ENCODE measurements around the gene BTBD16.

The BTBD16 gene

DNA sequence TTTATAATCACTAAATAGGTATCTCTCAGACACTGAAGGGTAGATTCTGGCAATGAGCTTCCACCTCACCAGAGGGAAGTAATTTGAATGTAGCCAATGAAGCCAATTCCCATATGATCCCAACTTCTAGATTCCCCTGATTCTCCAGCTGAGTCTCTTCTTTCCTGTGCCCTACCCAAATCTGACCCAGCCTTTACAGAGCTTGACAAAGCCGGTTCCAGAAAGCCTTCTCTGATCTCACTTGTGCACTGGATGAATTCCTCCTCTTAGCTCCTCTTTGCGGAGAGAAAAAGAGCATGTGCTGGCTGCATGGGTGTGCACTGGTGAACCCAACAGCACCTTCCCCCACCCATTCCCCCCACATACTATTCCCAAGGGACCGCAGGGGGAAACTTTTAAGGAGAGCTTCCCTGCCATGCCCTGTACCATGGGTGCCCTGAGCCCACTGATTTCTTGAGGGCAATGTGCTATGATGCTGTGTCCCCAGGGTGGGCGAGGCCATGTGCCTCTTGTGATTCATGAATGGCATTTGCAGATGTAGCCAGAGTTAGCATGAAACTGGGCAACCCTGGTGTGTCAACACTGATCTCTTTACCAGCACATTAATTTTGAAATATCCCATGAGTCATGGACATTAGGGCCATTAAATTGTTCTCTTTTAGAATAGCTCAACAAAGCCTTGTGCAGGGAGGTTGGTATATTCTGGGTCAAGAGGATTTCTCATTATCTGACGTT lies 53.0 kb downstream of the BTBD16 start:
- no peak for DNase-seq

DNA sequence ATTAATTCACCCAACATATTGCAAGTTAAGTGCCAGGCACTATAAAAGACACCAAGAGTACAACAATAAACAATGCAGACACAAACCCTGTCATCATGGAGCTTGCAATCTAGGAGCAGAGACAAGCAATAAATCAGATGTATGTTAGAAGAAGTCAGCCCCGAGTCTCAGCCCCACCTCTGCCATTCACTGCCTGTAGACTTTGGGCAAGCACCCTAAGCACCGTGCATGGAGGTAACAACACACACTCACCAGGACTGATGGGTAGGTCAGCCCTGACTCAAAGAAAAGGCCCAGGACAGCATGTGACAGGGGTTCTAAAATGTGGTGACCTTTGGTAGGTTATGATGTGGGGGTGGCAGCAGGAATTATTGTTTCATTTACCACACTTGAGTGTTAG lies 54.1 kb downstream of the BTBD16 start:
- no peak for DNase-seq

DNA sequence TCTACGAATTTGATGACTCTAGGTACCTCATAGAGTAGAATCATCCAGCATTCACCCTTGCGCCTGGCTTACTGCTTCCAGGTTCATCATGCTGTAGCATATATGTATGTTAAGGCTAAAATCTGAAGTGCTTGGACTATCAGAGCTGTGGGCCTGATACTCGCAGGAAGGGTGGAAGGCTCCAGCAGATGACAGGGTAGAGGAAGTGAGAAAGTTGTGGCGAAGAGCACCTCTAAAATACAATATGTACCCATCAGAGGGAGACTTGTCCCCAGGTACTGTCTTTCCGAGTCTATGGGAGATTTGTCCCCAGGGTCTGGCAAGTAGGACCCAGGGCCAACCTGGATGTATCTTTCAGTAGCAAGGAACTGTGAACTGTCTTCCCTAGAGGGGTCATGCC lies 55.3 kb downstream of the BTBD16 start:
- no peak for DNase-seq

DNA sequence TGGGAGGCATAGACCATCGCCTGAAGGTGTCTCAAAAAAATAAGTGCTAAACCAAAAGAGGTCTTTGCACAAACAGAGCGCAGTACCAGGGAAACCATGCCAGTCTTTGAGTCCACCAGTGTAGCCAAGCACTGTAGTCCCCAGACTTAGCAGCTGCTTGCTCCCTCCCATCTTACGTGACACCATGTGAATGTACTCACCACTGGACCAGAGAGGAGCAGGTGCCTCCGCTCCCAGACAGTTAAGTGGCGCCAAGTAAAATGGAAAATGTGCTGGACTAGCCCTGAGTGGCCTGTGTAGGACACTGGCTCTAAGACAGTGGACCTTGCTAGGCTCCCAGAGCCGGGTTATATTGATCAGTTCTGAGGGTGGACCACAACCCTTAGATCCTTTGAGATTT lies 55.7 kb downstream of the BTBD16 start:
- no peak for DNase-seq

DNA sequence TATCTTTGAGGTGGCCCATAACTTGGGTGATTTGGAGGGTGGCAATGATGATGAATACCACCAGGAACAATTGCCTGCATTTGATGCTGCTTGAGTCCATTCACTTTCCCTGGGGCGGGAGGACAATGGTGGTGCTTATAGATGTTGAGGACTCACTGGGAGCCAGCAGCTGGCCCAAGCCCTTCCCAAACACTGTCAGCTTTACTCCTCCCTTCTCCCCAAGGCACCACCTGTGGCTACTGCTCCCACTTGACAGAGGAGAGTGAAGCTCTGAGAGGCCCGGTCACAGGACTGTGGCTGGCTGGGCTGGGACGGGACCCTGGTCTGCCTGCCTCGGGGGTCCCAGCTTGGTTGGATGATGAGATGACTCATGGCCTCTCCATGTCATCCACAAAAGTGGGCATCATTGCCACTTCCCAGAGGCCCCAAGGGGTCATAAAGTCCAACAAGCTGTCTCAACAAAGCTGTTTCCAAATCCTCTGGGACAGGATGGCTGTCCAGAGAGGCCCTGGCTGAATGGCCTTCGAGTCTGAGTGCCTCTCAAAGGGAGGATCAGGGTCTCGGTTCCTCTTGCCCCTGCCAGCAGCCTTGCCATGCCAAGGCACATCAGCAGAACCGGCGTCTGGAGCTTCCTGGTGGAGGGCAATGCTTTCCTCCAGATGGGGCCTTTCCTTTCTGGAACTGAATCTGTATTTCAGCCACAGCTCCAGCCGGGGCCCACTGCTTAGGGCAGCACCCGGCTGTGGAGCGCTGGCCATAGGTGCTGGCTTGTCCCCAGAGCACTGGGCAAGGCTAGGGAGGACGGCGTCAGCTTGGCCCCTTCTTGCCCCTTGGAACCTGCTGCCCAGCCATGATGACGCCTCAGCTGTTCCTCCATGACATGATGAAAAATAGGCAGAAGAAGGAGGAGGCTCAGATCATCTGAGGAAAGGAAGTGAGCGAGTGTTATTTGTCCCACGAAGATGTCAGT lies 56.4 kb downstream of the BTBD16 start:
- no peak for DNase-seq

DNA sequence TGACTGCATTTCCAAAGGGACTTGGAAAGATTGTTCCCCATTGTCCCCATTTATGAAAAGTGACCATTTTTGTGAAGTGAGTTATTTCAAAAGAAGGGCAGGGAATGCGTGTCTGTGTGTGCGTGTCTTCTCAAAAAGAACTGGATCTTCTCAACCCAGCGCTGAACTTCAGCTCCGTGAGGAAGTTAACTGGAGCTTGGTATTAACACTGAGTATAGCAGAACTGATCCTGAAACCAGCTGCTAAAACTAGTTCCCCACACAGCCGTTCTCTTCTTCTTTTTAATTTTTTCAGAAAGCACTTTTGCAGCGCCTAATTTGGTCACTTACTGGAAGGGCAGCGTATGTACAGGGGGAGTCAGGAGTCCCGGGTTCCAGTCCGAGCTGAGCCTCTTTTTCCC lies 57.6 kb downstream of the BTBD16 start:
- no peak for DNase-seq

DNA sequence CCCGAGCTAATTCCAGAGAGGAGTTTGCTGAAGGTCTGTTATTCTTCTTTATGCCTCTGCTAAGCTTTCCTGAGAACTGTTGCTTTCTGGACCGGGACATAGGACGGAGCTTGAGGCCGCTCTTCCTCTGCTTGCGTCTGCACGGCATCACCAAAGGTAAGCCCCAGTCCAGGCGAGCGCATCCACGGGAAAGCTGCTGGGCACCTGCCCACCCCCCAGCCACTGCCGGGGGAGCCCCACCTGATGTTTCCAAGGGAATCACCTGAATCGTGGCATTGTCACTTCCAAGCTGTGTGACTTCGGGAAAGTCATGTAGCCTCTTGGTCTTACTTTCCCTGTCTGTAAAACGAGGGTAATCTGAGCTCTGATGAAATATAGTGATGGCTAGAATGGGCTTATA lies 58.3 kb downstream of the BTBD16 start:
- no peak for DNase-seq

DNA sequence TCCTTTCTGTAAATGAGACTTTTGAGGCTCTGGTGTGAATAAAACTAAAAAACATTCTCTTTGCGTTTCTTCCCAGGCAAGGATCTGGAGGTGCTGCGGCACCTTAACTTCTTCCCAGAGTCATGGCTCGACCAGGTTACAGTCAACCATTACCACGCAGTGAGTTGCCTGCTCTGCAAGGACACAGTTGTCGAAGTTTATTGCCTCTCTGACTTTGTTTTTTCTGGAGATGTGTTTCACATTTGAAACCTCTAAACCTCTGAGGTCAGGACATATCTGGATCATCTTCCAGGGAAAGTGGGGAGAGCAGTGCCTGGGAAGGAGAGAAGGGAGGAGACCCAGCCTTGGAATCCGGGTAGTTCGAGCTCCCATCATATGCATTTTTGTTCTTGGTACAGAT lies 60.0 kb downstream of the BTBD16 start:
- no peak for DNase-seq

DNA sequence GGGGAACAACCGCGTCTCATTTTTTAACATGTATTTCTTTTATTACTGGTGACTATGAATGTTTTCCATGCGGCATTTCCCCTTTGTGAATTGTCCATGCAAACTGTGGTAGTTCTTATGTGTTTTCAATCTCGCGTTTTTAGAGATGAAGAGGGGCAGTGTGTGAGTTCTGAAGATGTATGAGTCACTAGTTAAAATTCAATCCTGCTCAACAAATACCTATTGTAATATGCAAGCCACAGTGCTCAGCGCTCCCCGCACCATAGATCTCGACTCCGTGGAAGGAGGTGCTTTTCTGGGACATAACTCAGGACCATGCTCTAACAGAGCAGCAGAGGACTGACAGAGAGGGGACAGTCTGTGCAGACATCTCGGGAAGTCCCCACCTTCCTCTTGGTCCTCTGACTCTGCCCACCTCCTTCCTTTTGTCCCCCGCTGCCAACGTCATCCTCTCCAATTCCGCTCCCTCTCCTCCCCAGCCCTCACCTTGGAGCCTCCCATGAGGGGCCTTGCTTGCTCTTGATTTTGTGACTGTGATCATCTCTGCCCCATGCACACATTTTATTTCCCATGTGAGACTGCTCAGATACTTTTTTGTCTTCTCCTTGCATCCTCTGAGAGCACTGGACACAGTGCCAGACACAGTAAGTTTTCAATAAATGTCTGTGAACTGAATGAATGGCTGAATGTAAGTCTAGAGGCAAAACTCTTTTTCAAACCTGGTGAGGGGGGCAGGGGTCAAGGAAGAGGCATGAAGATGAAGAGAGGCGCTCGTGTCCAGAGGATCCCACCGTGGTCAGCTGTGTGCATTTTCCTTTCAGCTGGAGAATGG lies 60.7 kb downstream of the BTBD16 start:
- DNase-seq, result no peak

DNA sequence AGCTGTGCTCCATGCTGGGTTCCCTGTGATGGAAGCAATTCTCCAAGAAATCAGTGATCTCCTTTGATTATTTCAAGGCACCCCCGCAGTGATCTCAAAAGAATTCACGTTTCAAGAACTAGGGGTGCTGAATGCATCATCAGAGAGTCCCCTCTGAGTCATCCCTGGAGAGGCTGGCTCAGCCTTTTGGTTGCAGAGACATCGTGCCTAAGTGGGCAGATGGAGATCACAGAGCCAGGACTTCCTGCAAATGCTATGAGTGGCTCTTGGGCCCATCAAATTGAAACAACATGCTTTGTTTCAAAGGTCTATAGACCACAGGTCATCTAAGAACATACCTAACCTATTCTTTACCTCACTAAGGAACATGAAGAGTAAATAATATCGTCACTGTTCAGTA lies 61.9 kb downstream of the BTBD16 start:
- DNase-seq, result no peak

DNA sequence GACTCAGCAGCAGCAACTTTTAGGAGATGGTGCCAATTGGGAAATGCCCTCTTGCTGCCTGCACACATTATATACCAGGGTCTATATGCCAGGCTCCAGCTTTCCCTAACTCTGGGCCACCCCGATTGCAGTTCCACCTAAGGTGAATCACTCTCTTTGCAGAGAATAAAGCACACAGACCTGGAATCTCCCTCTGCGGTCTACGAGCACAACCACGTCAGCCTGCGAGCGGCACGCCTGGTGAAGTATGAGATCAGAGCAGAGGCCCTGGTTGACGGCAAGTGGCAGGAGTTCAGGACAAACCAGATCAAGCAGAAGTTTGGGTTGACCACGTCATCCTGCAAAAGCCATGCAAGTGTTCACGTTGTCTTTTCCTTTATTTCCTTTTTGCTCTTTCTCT lies 65.2 kb downstream of the BTBD16 start:
- no peak for DNase-seq

DNA sequence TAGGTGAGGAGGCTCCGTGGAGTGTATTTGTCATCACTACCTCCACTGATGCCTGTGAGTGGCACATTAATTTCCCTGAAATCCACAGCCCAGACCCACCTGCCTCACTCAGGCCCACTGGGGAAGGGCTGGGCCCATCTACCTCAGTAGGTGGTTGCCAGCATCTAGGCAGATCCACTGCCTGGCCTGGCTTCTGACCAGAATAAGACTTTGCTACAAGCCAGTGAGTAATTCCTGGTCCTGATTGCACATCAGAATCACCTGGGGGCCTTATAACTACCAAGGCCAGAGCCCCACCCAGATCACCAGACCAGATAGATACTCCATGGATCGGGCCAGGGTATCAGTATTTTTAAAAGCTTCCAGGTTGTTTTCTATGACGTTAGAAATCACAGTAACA lies 65.9 kb downstream of the BTBD16 start:
- DNase-seq, result no peak

DNA sequence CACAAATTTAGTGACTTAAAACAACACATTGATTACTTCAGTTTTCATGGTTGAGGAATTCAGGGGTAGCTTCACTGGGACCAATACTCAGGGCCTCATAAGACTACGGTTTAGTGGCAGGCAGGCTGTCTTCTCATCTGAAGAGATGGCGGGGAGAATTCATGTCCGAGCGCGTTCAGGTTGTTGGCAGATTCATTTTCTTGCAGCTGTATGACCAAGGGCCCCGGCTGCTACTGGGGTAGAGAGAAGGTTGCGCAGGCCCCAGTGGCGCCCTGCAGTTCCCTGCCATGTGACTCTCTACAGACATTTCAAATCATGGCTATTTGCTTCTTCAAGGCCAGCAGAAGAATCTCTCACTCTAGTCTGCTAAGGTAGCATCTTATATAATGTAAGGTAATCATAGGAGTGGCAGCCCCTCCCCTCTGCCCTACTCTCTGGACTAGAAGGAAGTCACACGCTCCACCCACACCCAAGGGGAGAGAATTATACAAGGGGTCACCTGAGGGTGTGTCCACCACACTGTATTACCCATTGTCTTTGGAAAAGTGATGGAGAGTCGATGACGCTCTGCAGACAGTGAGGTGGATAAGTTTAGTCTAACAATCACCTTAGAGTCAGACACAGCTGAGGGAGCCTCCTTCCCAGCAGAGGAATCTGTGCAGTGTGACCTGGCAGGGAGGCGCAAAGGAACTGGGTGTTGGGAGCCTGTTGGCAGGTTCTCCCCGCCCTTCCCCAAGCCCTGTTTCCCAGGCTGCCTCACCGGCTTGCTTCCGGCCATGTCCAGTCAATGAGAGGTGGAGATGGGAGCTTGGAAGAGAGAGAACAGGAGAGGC lies 67.7 kb downstream of the BTBD16 start:
- no peak for DNase-seq

DNA sequence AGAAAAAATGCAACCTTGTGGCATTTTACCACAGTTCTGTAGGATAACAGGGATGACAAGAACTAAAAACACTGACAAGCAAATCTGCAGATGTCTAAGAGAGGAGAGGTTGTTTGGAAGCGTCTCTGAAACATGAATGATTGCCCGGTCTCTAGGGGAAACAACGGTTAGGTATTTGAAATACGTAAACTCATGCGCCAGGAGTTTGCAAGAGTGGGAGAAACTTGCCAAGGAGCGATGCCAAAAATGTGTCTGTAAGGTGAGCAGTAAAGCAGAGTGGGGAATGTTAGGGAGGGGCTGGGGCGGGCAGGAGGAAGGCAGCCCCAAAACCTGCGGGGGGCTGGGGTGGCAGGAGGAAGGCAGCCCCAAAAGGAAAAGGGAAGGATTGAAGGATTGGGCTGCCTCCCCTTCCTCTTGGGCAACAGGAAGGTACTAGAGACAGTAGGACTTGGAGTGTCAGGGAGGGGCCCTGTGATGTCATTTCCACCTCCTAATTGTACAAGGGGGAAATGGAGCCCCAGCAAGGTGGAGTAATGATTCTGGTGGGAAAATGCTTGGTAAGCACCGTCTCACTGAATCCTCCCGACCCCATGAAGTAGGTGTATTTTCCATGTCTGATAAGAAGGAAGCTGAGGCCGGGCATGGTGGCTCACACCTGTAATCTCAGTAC lies 70.2 kb downstream of the BTBD16 start:
- DNase-seq, result no peak

DNA sequence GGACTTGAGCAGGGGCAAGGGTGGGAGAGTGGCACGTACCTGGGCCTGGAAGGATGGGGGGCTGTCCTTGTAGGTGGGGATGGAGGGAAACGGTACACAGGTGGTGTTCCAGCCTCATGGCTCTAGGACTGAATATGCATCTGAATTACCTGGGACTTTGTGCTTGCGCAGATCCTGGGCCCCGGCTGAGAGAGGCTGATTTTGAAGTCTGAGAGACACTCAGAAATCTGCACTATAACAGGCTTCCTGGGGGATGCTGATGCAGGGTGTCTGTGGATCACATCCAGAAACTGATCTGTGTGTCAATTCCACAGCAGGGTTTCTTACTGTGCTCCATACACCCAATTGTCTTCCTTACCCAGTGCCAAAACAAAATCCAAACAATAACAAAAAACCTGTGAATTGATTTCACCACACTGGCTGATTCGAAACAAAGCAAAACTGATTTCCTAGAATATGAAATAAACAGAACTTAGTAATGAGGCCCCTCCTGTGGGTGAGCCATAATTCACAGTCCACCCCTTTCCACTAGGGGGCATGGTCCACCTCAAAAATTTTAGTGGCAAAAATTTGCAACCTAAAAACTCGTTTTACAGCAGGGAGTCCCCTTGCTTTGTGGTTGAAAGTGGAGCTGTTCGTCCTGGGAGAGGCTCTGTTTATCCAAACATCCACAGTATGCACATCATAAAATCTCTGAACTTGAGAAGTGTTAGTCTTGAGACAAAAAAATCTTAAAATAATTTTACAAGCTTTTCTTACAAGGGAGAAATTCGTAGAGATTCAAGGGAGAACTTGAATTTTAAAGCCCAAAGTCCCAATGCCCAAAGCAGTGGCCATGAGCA lies 71.4 kb downstream of the BTBD16 start:
- DNase-seq, result no peak

DNA sequence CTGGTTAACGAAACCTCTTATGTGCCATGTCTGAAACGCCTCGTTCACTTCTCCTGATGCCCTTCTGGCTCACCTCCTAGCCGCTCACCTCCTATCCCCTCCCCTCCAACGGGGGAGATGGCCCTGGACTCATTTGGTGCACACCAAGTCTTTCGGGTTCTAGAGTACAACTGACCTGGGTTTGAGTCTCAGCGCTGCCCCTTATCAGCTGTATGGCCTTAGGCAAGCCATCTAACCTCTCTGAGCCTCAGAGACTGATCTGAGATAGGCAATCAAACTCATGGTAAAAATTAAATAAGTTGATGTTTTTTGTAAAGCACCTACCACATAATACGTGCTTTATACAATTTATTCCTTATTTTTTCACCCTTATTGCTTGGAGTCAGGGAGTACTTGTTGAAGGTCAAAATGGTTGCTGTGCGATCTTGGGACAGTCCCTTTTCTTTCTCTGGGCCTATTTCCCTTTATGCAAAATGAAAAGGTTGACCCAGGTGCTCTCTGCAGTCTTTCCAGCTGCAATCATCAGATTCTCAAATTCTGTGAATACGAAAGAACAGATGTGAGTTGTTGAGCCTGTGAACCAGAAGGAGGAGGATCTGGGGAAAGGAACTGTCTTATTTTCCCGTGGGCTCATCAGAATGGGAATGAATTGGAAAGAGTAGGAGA lies 72.2 kb downstream of the BTBD16 start:
- DNase-seq, result no peak

DNA sequence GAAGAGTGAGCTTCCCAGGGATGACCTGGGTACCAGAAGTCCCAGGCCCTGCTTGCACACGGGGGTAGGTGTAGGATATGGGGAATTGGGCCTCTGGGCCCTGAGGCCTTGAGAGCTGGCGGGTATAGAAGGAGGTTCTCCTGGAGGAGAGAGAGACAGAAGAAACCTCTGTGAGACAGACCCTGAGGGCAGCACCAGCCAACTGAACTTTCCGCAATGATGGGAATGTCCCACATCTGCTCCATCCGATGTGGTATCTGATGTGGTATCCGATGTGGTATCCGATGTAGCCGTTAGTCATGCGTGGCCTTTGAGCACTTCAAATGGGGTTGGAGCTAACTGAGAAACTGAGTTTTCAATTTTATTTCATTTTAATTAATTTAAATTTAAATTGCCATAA lies 72.8 kb downstream of the BTBD16 start:
- DNase-seq, result no peak

DNA sequence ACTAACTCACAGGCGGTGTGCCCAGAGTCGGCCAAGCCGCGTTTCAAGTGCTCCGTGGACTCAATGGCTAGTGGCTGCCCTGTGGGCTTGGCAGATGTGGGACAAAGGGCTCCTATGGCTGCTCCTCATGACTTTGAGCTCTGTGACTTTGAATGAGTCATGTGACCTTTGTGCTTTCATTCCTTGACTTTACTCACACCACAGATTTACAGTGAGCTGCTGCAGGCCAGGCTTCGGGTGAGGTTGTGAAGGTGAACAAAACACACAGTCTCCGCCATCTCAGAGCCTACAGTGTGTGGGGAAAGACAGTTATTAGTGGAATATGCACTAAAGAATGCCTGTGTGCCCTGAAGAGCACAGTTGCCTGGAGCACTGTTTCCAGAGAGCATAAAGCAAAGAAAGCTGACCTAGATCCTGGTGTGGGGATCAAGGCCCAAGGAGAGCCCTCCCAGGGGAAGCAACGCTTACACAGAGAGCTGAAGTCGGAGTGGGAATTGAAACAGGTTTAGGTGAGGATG lies 73.7 kb downstream of the BTBD16 start:
- no peak for DNase-seq

DNA sequence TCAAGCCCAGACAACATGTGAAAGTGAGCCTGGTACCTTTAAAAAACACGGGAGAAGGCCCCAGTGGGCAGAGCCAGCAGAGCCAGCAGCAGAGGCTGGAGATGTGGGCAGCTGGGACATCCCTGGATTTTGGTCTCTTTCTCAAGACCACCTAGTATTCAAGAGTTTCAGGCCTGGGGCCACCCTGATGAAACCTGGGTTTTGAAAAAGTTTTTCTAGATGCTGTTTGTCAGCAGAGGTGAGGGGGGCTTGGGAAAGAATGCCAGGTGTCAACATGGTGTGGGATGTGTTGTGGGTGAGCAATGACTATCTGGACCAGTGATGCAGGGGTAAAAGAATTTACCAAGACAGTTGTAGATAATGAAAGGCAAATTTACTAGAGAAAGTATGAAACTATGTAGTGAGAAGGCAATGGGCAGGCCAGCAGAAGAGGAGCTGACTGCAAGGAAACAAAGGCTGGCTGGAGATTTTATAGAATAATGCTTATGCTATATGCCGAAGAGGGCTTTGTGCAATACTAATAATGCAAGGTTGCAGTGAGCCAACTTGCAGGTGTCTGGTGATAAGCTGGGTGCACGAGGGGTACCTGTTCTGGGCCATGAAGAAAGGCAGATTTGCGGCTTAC lies 75.3 kb downstream of the BTBD16 start:
- DNase-seq, result no peak

Data from cortex of kidney (tissue), 1 donor.